Peyer's patch (tissue), 4 donors: ENCODE measurements around the gene ATP1B1. TPM values are rescaled to one million over a fixed set of nuclear protein-coding genes. Genes with fewer than 3 reads are reported as not detected.

Experiments used
- DNase-seq, 3 donors: peaks; one replicate each; pipeline ENCODE4 v3.0.0-alpha.2; 2017 to 2019
- H3K27ac ChIP-seq, 4 donors: fragments of 200-600 bp; sonication (generic); one replicate each; pipeline ENCODE4 v1.5.1; 2016 to 2019
- H3K27me3 ChIP-seq, 2 donors: fragments of 200-600 bp; sonication (generic); one replicate each; pipeline ENCODE4 v1.5.1; 2019
- H3K36me3 ChIP-seq, 3 donors: fragments of 200-600 bp; sonication (generic); one replicate each; pipeline ENCODE4 v1.5.1; 2016 to 2019
- H3K4me1 ChIP-seq, 4 donors: fragments of 200-600 bp; sonication (generic); one replicate each; pipeline ENCODE4 v1.5.1; 2016 to 2019
- H3K4me3 ChIP-seq, 4 donors: fragments of 200-600 bp; sonication (generic); 1 replicate in 3 of 4; 2 replicates in 1 of 4; pipeline ENCODE4 v1.5.1; 2016 to 2019; ENCODE audit warnings: mild to moderate bottlenecking in 1 of 4
- H3K9me3 ChIP-seq, 4 donors: fragments of 200-600 bp; sonication (generic); one replicate each; pipeline ENCODE4 v1.5.1; 2016 to 2019; ENCODE audit warnings: mild to moderate bottlenecking in 1 of 4
- CTCF ChIP-seq, 6 experiments: fragments of 450-650 bp in 4 of 6; fragments of 200-600 bp in 2 of 6; sonication (generic) in 1 of 6; IDR thresholded peaks; one replicate each; pipeline ENCODE4 v1.5.1; 2017 to 2019; ENCODE audit warnings: antibody characterized with exemption in 6 of 6, mild to moderate bottlenecking in 3 of 6, moderate library complexity in 1 of 6
- POLR2A ChIP-seq, 2 donors: fragments of 450-650 bp; IDR thresholded peaks; one replicate each; pipeline ENCODE4 v1.5.1; 2017; ENCODE audit warnings: antibody characterized with exemption in 2 of 2, mild to moderate bottlenecking in 2 of 2, moderate library complexity in 2 of 2
- total RNA-seq, 4 donors: library from RNA; depleted of rRNA; stranded (reverse); fragments of >200 nt; gene quantifications; one replicate each; pipeline ENCODE4 v1.1.0, GENCODE V29; 2016

ATP1B1 gene
- total RNA-seq, 4 donors from 2014 or later, result 70.1 to 659 (median 499) TPM

- peak overlapping the region in 3 of 4 donors; percentile 91 to 94 (median 91) for H3K27ac ChIP-seq
- H3K4me3 ChIP-seq, result peak overlapping the region in 3 of 4 donors; percentile 11 to 53 (median 46)
- no peaks in the 10 kb centered on the region for H3K36me3 ChIP-seq
- no peaks in the 10 kb centered on the region for H3K9me3 ChIP-seq
- peaks cover 0 to 12% (median 3%) of the 10 kb centered on the region in 4 donors for H3K4me1 ChIP-seq
- TF ChIP-seq CTCF (IDR thresholded peaks at IDR 0.05) (no peak), POLR2A (IDR thresholded peaks at IDR 0.05) (no peak)
- DNase-seq, result peak in 1 of 3 donors; percentile 59
- H3K27me3 ChIP-seq, result no peaks in the 10 kb centered on the region
Measured at GRCh38 chr1:169103002-169103401, 3.5 kb upstream of the ATP1B1 start.

GRCh38 chr1:169103480-169103893 is 3.0 kb upstream of the ATP1B1 start:
- Histone ChIP-seq H3K27ac (peak overlapping the region in 3 of 4 donors; percentile 91 to 94 (median 91)), H3K36me3 (no peaks in the 10 kb centered on the region), H3K9me3 (no peaks in the 10 kb centered on the region), H3K27me3 (no peaks in the 10 kb centered on the region), H3K4me3 (peak overlapping the region in 3 of 4 donors; percentile 11 to 53 (median 46)), H3K4me1 (peaks cover 0 to 12% (median 3%) of the 10 kb centered on the region in 4 donors)
- TF ChIP-seq POLR2A (IDR thresholded peaks at IDR 0.05), result peak; percentile 63 to 90
- peak in 1 of 6 experiments; percentile 25 for TF ChIP-seq CTCF (IDR thresholded peaks at IDR 0.05)
- peak in 2 of 3 donors; percentile 89 for DNase-seq

GRCh38 chr1:169105087-169105433 is 1.4 kb upstream of the ATP1B1 start:
- H3K27ac ChIP-seq, result peak overlapping the region in 3 of 4 donors; percentile 91 to 94 (median 91)
- H3K4me1 ChIP-seq, result peaks cover 0 to 6% (median 2%) of the 10 kb centered on the region in 4 donors
- H3K27me3 ChIP-seq, result no peaks in the 10 kb centered on the region
- DNase-seq, result no peak
- peak overlapping the region in 3 of 4 donors; percentile 63 to 97 (median 89) for H3K4me3 ChIP-seq
- H3K36me3 ChIP-seq, result no peaks in the 10 kb centered on the region
- no peak for TF ChIP-seq POLR2A (IDR thresholded peaks at IDR 0.05)
- no peak for TF ChIP-seq CTCF (IDR thresholded peaks at IDR 0.05)
- H3K9me3 ChIP-seq, result no peaks in the 10 kb centered on the region

GRCh38 chr1:169105434-169106094 is 926 bp upstream of the ATP1B1 start:
- H3K4me3 ChIP-seq, result peak overlapping the region; percentile 63 to 97 (median 90)
- DNase-seq, result peak; percentile 67 to 98 (median 94)
- no peaks in the 10 kb centered on the region for H3K9me3 ChIP-seq
- no peaks in the 10 kb centered on the region for H3K36me3 ChIP-seq
- TF ChIP-seq CTCF (IDR thresholded peaks at IDR 0.05) (peak in 3 of 6 experiments; percentile 33 to 41 (median 34)), POLR2A (IDR thresholded peaks at IDR 0.05) (peak; percentile 51 to 56)
- no peaks in the 10 kb centered on the region for H3K27me3 ChIP-seq
- peak overlapping the region; percentile 83 to 94 (median 91) for H3K27ac ChIP-seq
- peaks cover 0 to 6% (median under 1%) of the 10 kb centered on the region in 4 donors for H3K4me1 ChIP-seq

- TF ChIP-seq POLR2A (IDR thresholded peaks at IDR 0.05) (no peak), CTCF (IDR thresholded peaks at IDR 0.05) (no peak)
- Histone ChIP-seq H3K4me1 (peaks cover 0 to 11% (median 3%) of the 10 kb centered on the region in 4 donors), H3K27ac (peak overlapping the region; percentile 83 to 94 (median 91)), H3K36me3 (peaks cover 0 to 11% (median 0%) of the 10 kb centered on the region in 3 donors), H3K4me3 (peak overlapping the region; percentile 63 to 97 (median 90)), H3K9me3 (no peaks in the 10 kb centered on the region), H3K27me3 (no peaks in the 10 kb centered on the region)
- peak in 1 of 3 donors; percentile 52 for DNase-seq
Measured at GRCh38 chr1:169106921-169107602, 572 bp downstream of the ATP1B1 start.
